ENCODE data around the gene MAEA.
A peak's percentile ranks its signal among the peaks of the same experiment; 100 is the strongest.

The MAEA gene

GRCh38 chr4:1289207-1290164 lies at the start of gene MAEA:
TSS of gene MAEA (plus strand) at chr4:1289891. CDS start at chr4:1289914, 23 bp downstream.
- DNase-seq (ENCODE audit: low read depth, low spot score), result peak; percentile 97

- no peak for DNase-seq (ENCODE audit: low read depth, low spot score)
These were observed 49.8 kb upstream of the MAEA start for GRCh38 chr4:1239950-1240307.

GRCh38 chr4:1240721-1241465 lies 48.8 kb upstream of the MAEA start:
- no peak for DNase-seq (ENCODE audit: low read depth, low spot score)

- DNase-seq (ENCODE audit: low read depth, low spot score), result no peak
These were observed 48.2 kb upstream of the MAEA start for GRCh38 chr4:1241466-1241935.

- DNase-seq (ENCODE audit: low read depth, low spot score), result no peak
These were observed 47.7 kb upstream of the MAEA start for GRCh38 chr4:1241936-1242505.

- no peak for DNase-seq (ENCODE audit: low read depth, low spot score)
These were observed 46.9 kb upstream of the MAEA start for GRCh38 chr4:1242506-1243450.

- DNase-seq (ENCODE audit: low read depth, low spot score), result no peak
These were observed 46.1 kb upstream of the MAEA start for GRCh38 chr4:1243451-1244080.

- DNase-seq (ENCODE audit: low read depth, low spot score), result no peak
These were observed 45.4 kb upstream of the MAEA start for GRCh38 chr4:1244081-1244977.

- DNase-seq (ENCODE audit: low read depth, low spot score), result no peak
These were observed 44.7 kb upstream of the MAEA start for GRCh38 chr4:1244978-1245471.

- no peak for DNase-seq (ENCODE audit: low read depth, low spot score)
These were observed 44.1 kb upstream of the MAEA start for GRCh38 chr4:1245481-1246051.

- DNase-seq (ENCODE audit: low read depth, low spot score), result no peak
These were observed 43.4 kb upstream of the MAEA start for GRCh38 chr4:1246111-1246881.

- DNase-seq (ENCODE audit: low read depth, low spot score), result no peak
These were observed 42.5 kb upstream of the MAEA start for GRCh38 chr4:1246901-1247863.

- peak; percentile 11 for DNase-seq (ENCODE audit: low read depth, low spot score)
These were observed 41.8 kb upstream of the MAEA start for GRCh38 chr4:1247864-1248244.

- DNase-seq (ENCODE audit: low read depth, low spot score), result peak; percentile 56
These were observed 41.2 kb upstream of the MAEA start, which contains the start of gene CTBP1 for GRCh38 chr4:1248245-1249147. TSS of gene CTBP1 (minus strand) at chr4:1249130. CDS start at chr4:1241331, 7,799 bp downstream.

GRCh38 chr4:1249148-1249730 lies 40.5 kb upstream of the MAEA start:
- peak; percentile 60 for DNase-seq (ENCODE audit: low read depth, low spot score)
